LNCAP (cell line): ENCODE results near the gene TP53BP2.

Experiments
- CTCF ChIP-seq: fragments of 450-650 bp; IDR thresholded peaks from 2 replicates; pipeline ENCODE4 v1.5.1; 2017; ENCODE audit warnings: mild to moderate bottlenecking

The TP53BP2 gene

GRCh38 chr1:223837687-223838086 lies 8.1 kb downstream of the TP53BP2 start:
- TF ChIP-seq CTCF, result no peak

- TF ChIP-seq CTCF, result no peak
Measured at GRCh38 chr1:223837206-223837605, 8.5 kb downstream of the TP53BP2 start.

GRCh38 chr1:223836586-223836985 lies 9.2 kb downstream of the TP53BP2 start:
- no peak for TF ChIP-seq CTCF

GRCh38 chr1:223835754-223836153 lies 10.0 kb downstream of the TP53BP2 start:
- TF ChIP-seq CTCF, result no peak

GRCh38 chr1:223834660-223835263 lies 11.0 kb downstream of the TP53BP2 start:
- no peak for TF ChIP-seq CTCF

- no peak for TF ChIP-seq CTCF
Measured at GRCh38 chr1:223833948-223834347, 11.8 kb downstream of the TP53BP2 start.

- TF ChIP-seq CTCF, result no peak
Measured at GRCh38 chr1:223832637-223832943, 13.2 kb downstream of the TP53BP2 start.
